GM23248 (cell line): ENCODE data around the gene LAP3. TPM values are rescaled to one million over a fixed set of nuclear protein-coding genes. Genes with fewer than 3 reads are reported as not detected.

Experiments used
- DNase-seq: peaks from one replicate; pipeline ENCODE4 v3.0.0-alpha.2; 2015
- H2AFZ ChIP-seq: fragments of 200-600 bp; sonication (generic); 2 replicates; pipeline ENCODE4 v1.6.1; 2016; ENCODE audit warnings: antibody characterized with exemption
- H3F3A ChIP-seq: fragments of 200-600 bp; sonication (generic); 2 replicates; pipeline ENCODE4 v1.6.1; 2016; ENCODE audit warnings: mild to moderate bottlenecking, antibody characterized with exemption, mixed run types; ENCODE audit not compliant: insufficient read depth
- H3K27ac ChIP-seq: fragments of 200-600 bp; sonication (generic); 2 replicates; pipeline ENCODE4 v1.5.1; 2016; ENCODE audit warnings: mild to moderate bottlenecking
- H3K27me3 ChIP-seq: fragments of 200-600 bp; sonication (generic); replicated peaks from 2 replicates; pipeline ENCODE4 v1.6.1; 2016; ENCODE audit warnings: mild to moderate bottlenecking; ENCODE audit not compliant: insufficient read depth
- H3K36me3 ChIP-seq: fragments of 200-600 bp; sonication (generic); 2 replicates; pipeline ENCODE4 v1.6.1; 2016; ENCODE audit warnings: low read depth, mild to moderate bottlenecking
- H3K4me1 ChIP-seq: fragments of 200-600 bp; sonication (generic); 2 replicates; pipeline ENCODE4 v1.6.1; 2016; ENCODE audit warnings: mild to moderate bottlenecking; ENCODE audit not compliant: insufficient read depth
- H3K4me2 ChIP-seq: fragments of 200-600 bp; sonication (generic); one replicate; pipeline ENCODE4 v1.6.1; 2016; ENCODE audit warnings: mild to moderate bottlenecking; ENCODE audit not compliant: unreplicated experiment
- H3K4me3 ChIP-seq: fragments of 200-600 bp; sonication (generic); 2 replicates; pipeline ENCODE4 v1.5.1; 2016; ENCODE audit warnings: mild to moderate bottlenecking
- H3K79me2 ChIP-seq: fragments of 200-600 bp; sonication (generic); 2 replicates; pipeline ENCODE4 v1.6.1; 2016; ENCODE audit warnings: mild to moderate bottlenecking; ENCODE audit not compliant: insufficient read depth
- H3K9ac ChIP-seq: fragments of 200-600 bp; sonication (generic); 2 replicates; pipeline ENCODE4 v1.6.1; 2016; ENCODE audit warnings: mild to moderate bottlenecking
- H3K9me2 ChIP-seq: fragments of 200-600 bp; sonication (generic); 2 replicates; pipeline ENCODE4 v1.6.1; 2016; ENCODE audit warnings: mixed run types, mild to moderate bottlenecking, moderate library complexity; ENCODE audit not compliant: insufficient read depth
- H3K9me3 ChIP-seq: fragments of 200-600 bp; sonication (generic); one replicate; pipeline ENCODE4 v1.6.1; 2017; ENCODE audit warnings: low read depth
- H4K20me1 ChIP-seq: fragments of 200-600 bp; sonication (generic); 2 replicates; pipeline ENCODE4 v1.6.0; 2016; ENCODE audit not compliant: insufficient read depth
- EZH2 ChIP-seq: fragments of 200-600 bp; sonication (generic); IDR thresholded peaks from 2 replicates; pipeline ENCODE4 v1.6.1; 2018; ENCODE audit warnings: antibody characterized with exemption, mild to moderate bottlenecking; ENCODE audit not compliant: insufficient read depth, poor library complexity, severe bottlenecking
- EZH2phosphoT487 ChIP-seq: fragments of 200-600 bp; sonication (generic); IDR thresholded peaks from 2 replicates; pipeline ENCODE4 v1.6.1; 2018; ENCODE audit warnings: antibody characterized with exemption, moderate library complexity, mild to moderate bottlenecking, low read depth; ENCODE audit not compliant: insufficient read depth
- WGBS, 2 experiments: methylation state at CpG; one replicate each; pipeline ENCODE4 v1.1.6; 2015 to 2017; ENCODE audit warnings: low lambda C conversion rate in 2 of 2, low coverage in 1 of 2; ENCODE audit errors: missing lambda C conversion rate in 2 of 2; 5-methylcytosine and 5-hydroxymethylcytosine counted together
- in situ Hi-C: fragments of 300-500 bp; cut with MboI; formaldehyde crosslinking; loops from 2 replicates; pipeline ENCODE4 v1.15.0; 2020
- polyA plus RNA-seq: library from polyadenylated mRNA; unstranded; fragments of >200 nt; fragmentation: Nextera tagmentation; extraction: Ambion mirVana; gene quantifications from 2 replicates; pipeline ENCODE4 v1.2.1, GENCODE V29; 2016
- total RNA-seq: library from RNA; depleted of rRNA; stranded (reverse); fragments of >200 nt; shearing (Covaris generic); gene quantifications from 2 replicates; pipeline ENCODE4 v1.2.3, GENCODE V29; 2014

The LAP3 gene
- total and polyA plus RNA-seq, 2 experiments from 2014 or later: 60.7 to 75.4 TPM

- Histone ChIP-seq H3K36me3 (peaks cover 13% of the 10 kb centered on the region; the same call in 1 of the 2 replicates), H3K27me3 (no peaks in the 10 kb centered on the region), H3K27ac (peak overlapping the region; percentile 86), H3K4me1 (peaks cover 8% of the 10 kb centered on the region; the same call in 1 of the 2 replicates), H3K9me2 (no peaks in the 10 kb centered on the region), H3K9me3 (no peaks in the 10 kb centered on the region), H4K20me1 (no peaks in the 10 kb centered on the region), H3K4me2 (peak overlapping the region; percentile 74), H3K4me3 (peak overlapping the region; percentile 92), H2AFZ (peak overlapping the region; percentile 92), H3F3A (no peaks in the 10 kb centered on the region), H3K9ac (peak overlapping the region; percentile 89), H3K79me2 (peaks cover 13% of the 10 kb centered on the region)
- DNase-seq: peak; percentile 73
- WGBS, 2 experiments: 5 to 6% methylated on average over 27 to 32 of the region's 33 CpGs
- in situ Hi-C loops: no loop called here
- TF ChIP-seq EZH2 (no peak), EZH2phosphoT487 (no peak)
Measured at GRCh38 chr4:17577665-17578481, 875 bp downstream of the LAP3 start.

- Histone ChIP-seq H4K20me1 (no peaks in the 10 kb centered on the region), H3K4me3 (peak overlapping the region; percentile 92), H3K4me1 (peaks cover 8% of the 10 kb centered on the region; the same call in 1 of the 2 replicates), H3K27ac (peak overlapping the region; percentile 86), H3K9ac (peak overlapping the region; percentile 89), H3K9me2 (no peaks in the 10 kb centered on the region), H3K36me3 (peaks cover 13% of the 10 kb centered on the region; the same call in 1 of the 2 replicates), H3K4me2 (peak overlapping the region; percentile 74), H3K79me2 (peaks cover 13% of the 10 kb centered on the region), H3F3A (no peaks in the 10 kb centered on the region), H2AFZ (peak overlapping the region; percentile 92), H3K27me3 (no peaks in the 10 kb centered on the region), H3K9me3 (no peaks in the 10 kb centered on the region)
- WGBS, 2 experiments: 77 to 86% methylated on average over 6 of the region's 6 CpGs
- no peak for DNase-seq
- in situ Hi-C loops: no loop called here
- no peak for TF ChIP-seq EZH2
- no peak for TF ChIP-seq EZH2phosphoT487
Measured at GRCh38 chr4:17578482-17578891, 1.5 kb downstream of the LAP3 start.

GRCh38 chr4:17580969-17581368 lies 4.0 kb downstream of the LAP3 start:
- no peak overlapping the region for H3K27ac ChIP-seq
- TF ChIP-seq EZH2 (no peak), EZH2phosphoT487 (no peak)

DNA sequence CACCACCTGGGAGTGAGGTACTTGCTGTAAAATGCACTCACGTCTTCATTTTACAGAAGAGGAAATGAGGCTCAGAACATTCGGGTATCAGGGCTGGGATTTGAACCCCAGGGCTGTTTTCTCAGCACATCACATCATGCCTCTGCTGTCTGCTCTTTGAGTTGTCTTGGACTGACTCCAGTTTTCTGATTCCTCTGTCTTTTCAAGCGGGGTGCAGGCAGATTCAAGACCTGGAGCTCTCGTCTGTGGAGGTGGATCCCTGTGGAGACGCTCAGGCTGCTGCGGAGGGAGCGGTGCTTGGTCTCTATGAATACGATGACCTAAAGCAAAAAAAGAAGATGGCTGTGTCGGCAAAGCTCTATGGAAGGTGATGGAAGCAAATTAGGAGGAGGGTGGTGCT lies 6.3 kb downstream of the LAP3 start:
- 95% methylated on average over 9 of the region's 9 CpGs for WGBS, 2 experiments
- no peak overlapping the region for H3K4me3 ChIP-seq
- no peak overlapping the region for H3K4me2 ChIP-seq
- no peak overlapping the region for H2AFZ ChIP-seq
- no peaks in the 10 kb centered on the region for H3K9me3 ChIP-seq
- no peak for DNase-seq
- H3K27ac ChIP-seq: no peak overlapping the region
- H3K9me2 ChIP-seq: no peaks in the 10 kb centered on the region
- H3K9ac ChIP-seq: no peak overlapping the region
- no peaks in the 10 kb centered on the region for H4K20me1 ChIP-seq
- peaks cover 5% of the 10 kb centered on the region; the same call in 1 of the 2 replicates for H3K4me1 ChIP-seq
- H3K36me3 ChIP-seq: peaks cover 37% of the 10 kb centered on the region
- no peaks in the 10 kb centered on the region for H3K27me3 ChIP-seq
- no peaks in the 10 kb centered on the region for H3F3A ChIP-seq
- peaks cover 13% of the 10 kb centered on the region for H3K79me2 ChIP-seq
- in situ Hi-C loops: no loop called here
- TF ChIP-seq EZH2 (no peak), EZH2phosphoT487 (no peak)

More at GRCh38 chr4:17580969-17581368, 4.0 kb downstream of the LAP3 start:
- Histone ChIP-seq H3K79me2 (peaks cover 13% of the 10 kb centered on the region), H2AFZ (no peak overlapping the region), H3K4me3 (no peak overlapping the region), H3K27me3 (no peaks in the 10 kb centered on the region), H3K4me1 (peaks cover 8% of the 10 kb centered on the region; the same call in 1 of the 2 replicates), H3K9me2 (no peaks in the 10 kb centered on the region), H3K4me2 (no peak overlapping the region), H3K9ac (no peak overlapping the region), H3K9me3 (no peaks in the 10 kb centered on the region), H4K20me1 (no peaks in the 10 kb centered on the region), H3F3A (no peaks in the 10 kb centered on the region), H3K36me3 (peaks cover 31% of the 10 kb centered on the region; the same call in 1 of the 2 replicates)
- in situ Hi-C loops: no loop called here
- 91 to 96% methylated on average over 7 of the region's 7 CpGs for WGBS, 2 experiments
- no peak for DNase-seq
